ENCODE data around the gene PFKFB2. TPM values are rescaled to one million over a fixed set of nuclear protein-coding genes. Genes with fewer than 3 reads are reported as not detected.

The PFKFB2 gene
- 6.7 and 9.8 TPM in 2 replicates for total RNA-seq

GRCh38 chr1:207052911-207053769 is at the start of gene PFKFB2:
Gene PFKFB2, plus strand, starts transcription at chr1:207053275. Its CDS starts 1,443 bp downstream, at chr1:207054718.

GRCh38 chr1:207032528-207033017 is 20.5 kb upstream of the PFKFB2 start, which contains the start of gene C1orf116:
Gene C1orf116, minus strand, starts transcription at chr1:207032756. Its CDS starts 5,158 bp downstream, at chr1:207027598.

GRCh38 chr1:207051191-207051943 is 1.7 kb upstream of the PFKFB2 start, which contains the start of gene YOD1:
Gene YOD1, minus strand, starts transcription at chr1:207051208. Its CDS starts 178 bp downstream, at chr1:207051030.

GRCh38 chr1:207088701-207089626 is 35.9 kb downstream of the PFKFB2 start, which contains the start of gene C4BPB:
Gene C4BPB, plus strand, starts transcription at chr1:207088860. Its CDS starts 672 bp downstream, at chr1:207089532.

GRCh38 chr1:207103892-207104373 is 50.9 kb downstream of the PFKFB2 start, which contains the start of gene C4BPA:
Gene C4BPA, plus strand, starts transcription at chr1:207104233. Its CDS starts 8,793 bp downstream, at chr1:207113026.

Other genes starting within 250 kb of the PFKFB2 start
- not detected in 2 replicates for gene IL20, start 187.7 kb upstream of the PFKFB2 start, total RNA-seq
- not detected in 2 replicates for gene IL24, start 155.8 kb upstream of the PFKFB2 start, total RNA-seq
- not detected in 2 replicates for gene FCMR, start 131.3 kb upstream of the PFKFB2 start, total RNA-seq
- not detected in 2 replicates for gene PIGR, start 106.8 kb upstream of the PFKFB2 start, total RNA-seq
- not detected in 2 replicates for gene FCAMR, start 82.8 kb upstream of the PFKFB2 start, total RNA-seq
- gene C1orf116, start 20.5 kb upstream of the PFKFB2 start, total RNA-seq, result 0.05 TPM in 1 of 2 replicates, not detected in the other
- 8.6 and 11.8 TPM in 2 replicates for gene YOD1, start 2.1 kb upstream of the PFKFB2 start, total RNA-seq
- gene C4BPB, start 35.6 kb downstream of the PFKFB2 start, total RNA-seq, result not detected in 2 replicates
- not detected in 2 replicates for gene C4BPA, start 51.0 kb downstream of the PFKFB2 start, total RNA-seq

Data from smooth muscle cell of the umbilical artery (primary cell).